Hepatocyte (in vitro differentiated cells): ENCODE data around the gene HMGN5.

ENCODE experiments used
- CTCF ChIP-seq: fragments of 200-600 bp; sonication (generic); IDR thresholded peaks from 2 replicates; pipeline ENCODE4 v1.5.1; 2016; ENCODE audit warnings: antibody characterized with exemption, mild to moderate bottlenecking; ENCODE audit not compliant: poor library complexity
- EZH2 ChIP-seq: fragments of 200-600 bp; sonication (generic); IDR thresholded peaks from 2 replicates; pipeline ENCODE4 v1.6.1; 2016; ENCODE audit warnings: antibody characterized with exemption, mild to moderate bottlenecking, borderline replicate concordance
- EZH2phosphoT487 ChIP-seq: fragments of 200-600 bp; sonication (generic); IDR thresholded peaks from one replicate; pipeline ENCODE4 v1.6.1; 2018; ENCODE audit warnings: antibody characterized with exemption, mild to moderate bottlenecking, low read depth, moderate library complexity; ENCODE audit not compliant: unreplicated experiment, severe bottlenecking

GRCh38 chrX:81241753-81242152 is 40.0 kb upstream of the HMGN5 start:
- no peak for TF ChIP-seq EZH2
- TF ChIP-seq EZH2phosphoT487 = no peak
- TF ChIP-seq CTCF = no peak
